Mononuclear cell (primary cell): ENCODE measurements around the gene TLX1. TPM values are rescaled to one million over a fixed set of nuclear protein-coding genes. Genes with fewer than 3 reads are reported as not detected.

Source experiments
- H3K27me3 ChIP-seq: 2 replicates; pipeline ENCODE4 v1.6.0; 2011; ENCODE audit warnings: low read length, control low read depth; ENCODE audit not compliant: insufficient read depth
- H3K4me1 ChIP-seq: 2 replicates; pipeline ENCODE4 v1.5.1; 2011; ENCODE audit warnings: mild to moderate bottlenecking, low read length, control low read depth; ENCODE audit not compliant: insufficient read depth
- H3K4me3 ChIP-seq: 2 replicates; pipeline ENCODE4 v1.5.1; 2011; ENCODE audit warnings: mild to moderate bottlenecking, low read length, moderate library complexity
- H3K9me3 ChIP-seq: 2 replicates; pipeline ENCODE4 v1.5.1; 2011; ENCODE audit warnings: low read depth, mild to moderate bottlenecking, control low read depth, low read length
- total RNA-seq: library from RNA; depleted of rRNA; stranded (reverse); fragments of >200 nt; gene quantifications from one replicate; pipeline ENCODE4 v1.2.3, GENCODE V29; 2012

The TLX1 gene
- total RNA-seq, 1 donor, result not detected

DNA sequence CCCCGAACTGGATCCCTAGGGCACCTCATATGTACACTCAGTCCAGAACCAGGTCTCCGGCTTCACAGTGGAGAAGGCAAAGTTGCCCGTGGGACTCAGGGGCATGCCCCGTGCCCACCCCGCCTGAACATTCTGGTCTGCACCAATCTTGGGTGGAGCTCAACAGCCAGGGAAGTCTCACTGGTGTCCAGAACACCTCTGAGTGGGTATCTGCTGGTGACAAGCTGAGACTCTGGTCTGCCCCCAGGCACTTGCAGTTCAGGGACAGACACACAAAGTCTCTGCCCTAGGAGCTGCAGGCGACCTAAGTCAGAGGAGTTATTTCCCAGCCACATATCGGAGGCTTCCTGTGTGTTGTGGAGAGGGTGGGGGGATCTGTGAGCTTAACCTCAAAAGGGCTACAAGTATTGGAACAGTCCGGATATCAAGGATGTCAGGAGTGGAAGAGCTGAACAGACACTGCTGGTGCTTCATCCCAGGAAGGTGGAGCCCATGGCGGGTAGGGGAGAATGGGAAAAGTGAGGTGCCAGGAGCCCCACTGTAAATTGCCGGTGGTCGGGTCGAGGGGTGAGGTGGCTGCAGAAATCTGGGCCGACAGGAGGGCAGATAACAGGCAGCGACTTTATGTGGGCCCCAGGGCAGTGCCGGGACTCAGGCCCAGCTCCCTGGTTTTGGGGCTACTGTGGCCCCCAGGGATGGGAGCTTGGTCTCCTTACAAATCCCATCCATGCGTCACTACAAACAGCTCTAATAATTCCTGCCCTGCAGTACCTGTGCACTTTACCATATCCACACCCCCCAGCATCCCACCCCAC is 8.6 kb upstream of the TLX1 start:
- peaks cover 83% of the 10 kb centered on the region for H3K27me3 ChIP-seq
- peaks cover 25% of the 10 kb centered on the region for H3K4me1 ChIP-seq
- no peak overlapping the region for H3K4me3 ChIP-seq
- no peaks in the 10 kb centered on the region for H3K9me3 ChIP-seq

DNA sequence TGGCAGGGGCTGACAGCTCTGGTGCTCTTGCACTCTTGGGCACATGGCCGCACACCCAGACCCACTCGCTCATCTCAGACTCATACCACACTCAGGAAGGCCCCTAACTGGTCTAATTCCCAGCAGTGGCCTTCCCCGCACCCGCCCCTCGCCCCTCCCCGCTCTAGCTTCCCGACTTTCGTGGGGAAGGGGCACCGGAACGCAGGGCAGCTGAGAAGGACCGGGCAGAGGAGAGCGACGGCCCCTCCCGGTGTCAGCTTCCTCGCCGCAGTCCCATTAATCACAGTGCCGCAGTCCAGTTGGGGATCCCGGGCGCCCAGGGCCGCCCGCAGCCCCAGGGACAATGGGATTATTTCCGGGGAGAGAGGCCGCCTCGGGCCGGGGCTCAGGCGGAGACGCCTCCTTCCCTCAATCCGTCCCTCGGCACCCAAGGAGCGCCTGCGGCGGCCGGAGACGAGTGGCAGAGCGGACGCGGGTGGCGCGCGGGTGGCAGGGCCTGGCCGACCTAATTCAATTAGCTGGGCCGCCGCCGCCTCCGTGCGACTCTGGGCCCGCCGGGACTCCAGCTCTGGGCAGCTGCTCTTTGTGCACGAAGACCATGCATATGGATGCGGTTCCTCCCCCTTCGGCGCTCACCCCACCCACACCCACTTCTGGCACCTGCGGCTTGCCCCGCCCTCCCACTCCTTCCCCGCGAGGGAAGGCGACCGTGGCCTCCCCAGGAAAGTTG is 7.8 kb upstream of the TLX1 start:
- no peaks in the 10 kb centered on the region for H3K9me3 ChIP-seq
- H3K4me3 ChIP-seq, result no peak overlapping the region
- H3K27me3 ChIP-seq, result peaks cover 90% of the 10 kb centered on the region
- peaks cover 25% of the 10 kb centered on the region for H3K4me1 ChIP-seq

DNA sequence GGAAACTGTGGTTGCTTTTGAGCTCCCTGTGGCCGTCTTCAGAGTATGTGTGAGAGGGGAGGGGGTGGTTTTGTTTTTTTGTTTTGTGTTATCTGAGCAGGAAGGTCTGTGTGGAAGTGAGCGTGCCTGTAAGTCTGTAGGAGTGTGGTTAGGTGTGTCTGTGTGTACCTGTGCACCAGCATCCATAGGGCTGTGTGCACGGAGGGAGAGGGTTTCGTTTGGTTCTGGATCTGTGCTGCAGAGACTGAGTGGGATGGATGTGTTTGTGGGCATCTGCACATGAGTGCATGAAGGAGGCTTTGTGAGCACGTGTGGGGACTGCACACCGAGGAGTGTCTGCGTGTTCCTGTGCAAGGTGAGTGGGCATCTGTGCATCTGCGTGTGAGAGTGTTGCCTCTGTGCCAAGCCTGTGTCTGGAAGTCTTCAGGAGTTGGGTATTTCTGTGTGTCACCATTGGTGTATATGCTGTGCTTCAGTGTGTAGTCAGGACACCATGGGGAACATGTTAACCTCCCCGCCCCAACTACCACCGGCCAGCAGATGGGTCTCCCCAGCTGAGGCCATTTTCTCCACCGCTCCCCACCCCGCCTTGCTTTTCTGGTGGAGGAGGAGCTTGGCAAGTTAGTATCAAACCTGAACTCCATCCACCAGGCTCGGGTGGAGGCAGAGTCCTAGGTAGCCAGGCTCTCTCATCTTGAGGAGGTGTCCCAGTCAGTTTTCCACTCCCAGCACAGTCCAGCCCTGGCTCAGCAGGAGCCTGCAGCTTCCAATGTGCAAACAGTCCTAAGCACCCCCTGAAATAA is 7.1 kb upstream of the TLX1 start:
- H3K4me3 ChIP-seq, result no peak overlapping the region
- no peaks in the 10 kb centered on the region for H3K9me3 ChIP-seq
- H3K27me3 ChIP-seq, result peaks cover 97% of the 10 kb centered on the region
- H3K4me1 ChIP-seq, result peaks cover 25% of the 10 kb centered on the region

DNA sequence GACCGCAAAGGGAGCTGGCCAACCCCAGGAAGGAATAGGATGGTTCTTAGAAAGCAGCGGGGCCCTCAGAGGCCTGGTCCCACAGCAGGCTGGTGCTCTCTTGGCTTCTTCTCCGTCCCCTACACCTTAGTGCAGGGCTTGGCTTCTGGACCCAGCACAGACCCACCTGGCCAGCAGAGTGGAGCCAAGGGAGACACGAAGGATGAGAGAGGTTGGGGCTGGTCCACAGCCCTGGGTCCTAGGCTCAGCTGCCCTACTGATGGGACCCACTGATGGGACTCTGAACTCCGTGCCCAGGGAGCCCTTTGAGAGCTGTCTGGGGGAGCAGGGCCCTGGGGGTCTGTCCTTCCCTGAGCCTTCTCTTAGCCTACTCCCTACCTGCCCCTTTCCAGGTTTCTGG is 6.2 kb upstream of the TLX1 start:
- Histone ChIP-seq H3K9me3 (no peaks in the 10 kb centered on the region), H3K4me3 (no peak overlapping the region), H3K4me1 (peaks cover 25% of the 10 kb centered on the region), H3K27me3 (peaks cover 97% of the 10 kb centered on the region)

DNA sequence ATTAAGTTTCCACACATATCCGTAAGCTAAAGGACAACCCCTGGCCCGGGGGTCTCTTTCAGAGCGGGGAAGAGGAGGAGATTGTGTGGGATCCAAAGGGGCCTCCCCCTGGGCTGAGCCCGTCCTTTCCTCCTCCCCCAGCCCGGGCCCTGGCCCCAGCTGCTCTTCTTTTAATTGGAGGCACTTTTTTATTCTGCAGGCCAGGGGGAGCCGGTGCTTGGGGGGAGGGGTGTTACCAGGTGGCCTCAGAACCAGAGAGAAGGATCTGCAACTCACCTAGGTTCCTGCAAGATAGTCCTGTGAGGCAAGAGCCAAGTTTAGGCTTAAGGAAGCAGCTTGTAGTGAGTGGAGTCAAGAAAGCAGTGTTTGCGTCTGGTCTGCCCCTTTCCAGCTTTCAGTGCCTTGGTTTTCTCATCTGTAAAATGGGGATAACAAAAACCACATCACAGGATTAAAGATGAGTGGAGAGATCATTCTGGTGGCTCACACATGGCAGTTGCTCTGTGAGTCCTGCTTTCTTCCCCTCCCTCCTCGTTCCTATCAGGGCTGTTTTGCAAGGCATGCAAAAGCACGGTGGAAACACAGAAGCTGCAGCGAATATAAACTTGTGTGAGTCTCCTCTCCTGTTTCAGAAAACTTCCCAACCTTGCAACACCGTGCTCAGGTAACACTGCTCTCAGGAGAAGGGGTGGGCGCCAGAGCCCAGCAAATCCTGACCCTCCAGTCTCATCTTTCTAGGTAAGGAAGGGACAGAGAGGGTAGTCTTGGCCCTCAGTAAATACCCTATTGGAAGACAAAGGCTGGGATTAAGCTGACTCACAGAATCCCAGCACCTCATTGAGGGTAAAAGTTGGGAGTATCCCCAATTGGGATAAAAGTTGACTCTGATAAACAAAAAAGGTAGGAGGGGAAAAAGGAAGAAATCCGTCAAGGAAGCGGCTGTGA is 4.1 kb upstream of the TLX1 start:
- no peaks in the 10 kb centered on the region for H3K9me3 ChIP-seq
- peaks cover 97% of the 10 kb centered on the region for H3K27me3 ChIP-seq
- H3K4me3 ChIP-seq, result no peak overlapping the region
- H3K4me1 ChIP-seq, result peaks cover 24% of the 10 kb centered on the region

DNA sequence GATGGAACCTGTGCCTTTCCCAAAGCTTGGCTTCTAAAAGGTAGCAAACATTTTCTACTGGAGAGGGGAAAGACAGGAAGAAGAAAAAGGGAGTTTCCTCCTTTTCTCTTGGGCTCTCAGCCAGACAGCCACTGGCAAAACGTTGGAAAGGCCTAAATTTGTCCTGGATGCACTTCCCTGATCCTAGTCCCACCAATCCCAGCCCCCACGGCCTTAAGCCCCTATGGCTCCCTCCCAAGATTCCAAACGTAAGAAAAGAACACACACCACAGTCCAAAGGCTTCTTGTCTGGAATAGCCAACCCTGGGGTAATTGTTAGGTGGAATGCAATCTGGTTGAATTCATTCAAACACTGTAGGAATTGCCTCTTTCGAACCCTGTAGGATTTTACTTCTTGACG is 959 bp upstream of the TLX1 start:
- peaks cover 32% of the 10 kb centered on the region for H3K4me1 ChIP-seq
- no peaks in the 10 kb centered on the region for H3K9me3 ChIP-seq
- no peak overlapping the region for H3K4me3 ChIP-seq
- H3K27me3 ChIP-seq, result peaks cover 97% of the 10 kb centered on the region

DNA sequence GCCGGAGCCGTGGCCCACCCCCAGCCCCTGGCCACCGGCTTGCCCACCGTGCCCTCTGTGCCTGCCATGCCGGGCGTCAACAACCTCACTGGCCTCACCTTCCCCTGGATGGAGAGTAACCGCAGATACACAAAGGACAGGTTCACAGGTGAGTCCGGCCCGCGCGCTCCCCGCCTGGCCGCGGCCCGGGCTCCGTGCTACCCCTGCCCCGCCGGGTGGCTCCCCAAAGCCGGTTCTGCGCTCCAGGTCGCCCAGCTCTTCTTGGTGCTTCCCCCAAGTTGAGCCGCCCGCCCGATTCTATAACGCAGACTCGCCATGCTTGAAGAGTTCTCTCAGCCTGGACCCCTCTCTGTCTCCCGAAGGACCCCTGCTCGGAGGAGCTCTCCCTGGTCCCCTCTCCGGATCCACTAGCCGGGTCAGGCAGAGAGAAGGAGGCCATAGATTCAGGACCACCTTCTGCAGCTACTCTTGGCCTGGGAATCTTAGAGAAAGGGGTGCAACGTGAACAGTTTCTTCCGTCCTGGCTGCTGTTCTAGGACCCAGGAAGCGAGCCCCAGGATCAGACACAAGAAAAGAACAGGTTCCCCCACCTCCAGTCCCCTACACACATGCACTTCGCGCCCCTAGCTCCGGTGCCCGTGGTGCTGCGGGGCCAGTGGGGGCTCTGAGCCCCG is 999 bp downstream of the TLX1 start:
- no peaks in the 10 kb centered on the region for H3K9me3 ChIP-seq
- H3K4me1 ChIP-seq, result peaks cover 35% of the 10 kb centered on the region
- H3K4me3 ChIP-seq, result no peak overlapping the region
- H3K27me3 ChIP-seq, result peaks cover 97% of the 10 kb centered on the region

DNA sequence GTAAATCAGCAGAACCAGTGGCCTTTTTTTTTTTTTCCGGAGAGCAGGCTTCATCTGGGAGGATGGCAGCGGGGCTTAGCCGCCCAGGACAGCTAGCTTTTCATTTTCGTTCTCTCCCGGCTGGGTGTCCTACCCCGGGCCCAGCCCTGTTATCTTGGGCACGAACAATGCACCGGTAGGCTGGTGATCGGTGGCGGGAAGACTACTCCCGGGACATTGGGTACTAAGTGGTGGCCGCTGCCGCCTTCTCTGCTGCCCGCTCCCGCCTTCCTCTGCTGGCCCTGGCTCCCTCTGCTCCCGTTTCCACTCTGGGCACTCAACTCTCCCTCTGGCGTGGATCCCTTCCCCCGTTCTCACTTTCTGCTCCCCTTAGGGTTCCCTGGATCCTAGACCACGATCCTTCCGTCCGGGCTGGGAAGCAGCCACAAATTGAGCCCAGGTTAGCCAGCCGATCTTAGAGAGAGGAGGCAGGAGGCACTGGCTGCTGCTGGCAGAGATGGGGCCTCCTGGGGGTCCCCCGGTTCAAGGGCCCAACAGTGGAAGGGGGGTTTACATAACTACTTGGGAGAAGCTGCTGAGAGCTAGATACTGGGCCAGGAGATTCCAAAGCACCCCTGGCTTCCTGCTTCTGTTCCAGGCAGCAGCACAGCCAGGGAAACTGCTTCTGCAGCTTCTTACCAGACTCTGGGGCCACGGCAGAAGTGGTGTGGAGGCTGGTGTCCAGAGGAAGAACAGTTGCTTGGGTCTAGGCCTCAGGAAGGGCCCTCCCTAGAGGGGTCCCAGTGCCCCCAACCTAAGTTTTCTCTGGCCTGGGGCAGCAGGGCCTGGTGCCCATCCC is 1.8 kb downstream of the TLX1 start:
- Histone ChIP-seq H3K9me3 (no peaks in the 10 kb centered on the region), H3K27me3 (peaks cover 97% of the 10 kb centered on the region), H3K4me1 (peaks cover 35% of the 10 kb centered on the region), H3K4me3 (no peak overlapping the region)

DNA sequence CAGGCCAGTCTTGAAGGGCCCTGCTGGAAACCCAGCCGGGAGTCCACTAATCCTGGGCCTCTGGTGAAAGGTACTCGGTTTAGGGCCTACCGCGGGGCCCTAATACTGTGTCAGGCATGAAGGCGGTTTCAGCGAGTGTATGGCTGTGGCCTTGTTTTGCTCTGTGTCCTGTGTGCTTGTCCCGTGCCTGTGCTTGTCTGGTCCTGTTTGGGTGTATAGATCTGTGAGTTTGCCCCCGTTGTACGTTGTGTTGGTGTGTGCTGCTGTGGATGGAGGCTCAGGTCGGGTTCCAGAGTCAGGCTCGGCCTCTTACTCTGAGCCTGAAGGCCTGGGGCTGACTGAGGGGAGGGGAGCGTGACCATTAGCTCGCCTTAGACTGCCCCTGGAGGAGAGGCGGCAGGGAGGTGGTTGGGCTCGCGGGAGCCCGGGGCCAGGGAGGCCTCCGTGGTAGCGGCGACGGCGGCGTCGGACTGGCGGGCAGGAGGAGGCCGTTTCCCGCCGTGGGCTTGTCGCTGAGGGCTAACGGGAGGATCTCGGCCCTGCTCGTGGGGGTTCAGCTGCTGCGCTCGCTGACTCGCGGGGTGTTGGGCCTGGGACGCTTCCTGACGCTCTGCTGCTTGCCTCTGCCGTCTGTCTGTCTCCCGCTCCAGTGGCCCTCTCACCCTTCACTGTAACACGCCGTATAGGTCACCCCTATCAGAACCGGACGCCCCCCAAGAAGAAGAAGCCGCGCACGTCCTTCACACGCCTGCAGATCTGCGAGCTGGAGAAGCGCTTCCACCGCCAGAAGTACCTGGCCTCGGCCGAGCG is 2.6 kb downstream of the TLX1 start:
- no peak overlapping the region for H3K4me3 ChIP-seq
- H3K4me1 ChIP-seq, result peaks cover 35% of the 10 kb centered on the region
- peaks cover 97% of the 10 kb centered on the region for H3K27me3 ChIP-seq
- no peaks in the 10 kb centered on the region for H3K9me3 ChIP-seq

DNA sequence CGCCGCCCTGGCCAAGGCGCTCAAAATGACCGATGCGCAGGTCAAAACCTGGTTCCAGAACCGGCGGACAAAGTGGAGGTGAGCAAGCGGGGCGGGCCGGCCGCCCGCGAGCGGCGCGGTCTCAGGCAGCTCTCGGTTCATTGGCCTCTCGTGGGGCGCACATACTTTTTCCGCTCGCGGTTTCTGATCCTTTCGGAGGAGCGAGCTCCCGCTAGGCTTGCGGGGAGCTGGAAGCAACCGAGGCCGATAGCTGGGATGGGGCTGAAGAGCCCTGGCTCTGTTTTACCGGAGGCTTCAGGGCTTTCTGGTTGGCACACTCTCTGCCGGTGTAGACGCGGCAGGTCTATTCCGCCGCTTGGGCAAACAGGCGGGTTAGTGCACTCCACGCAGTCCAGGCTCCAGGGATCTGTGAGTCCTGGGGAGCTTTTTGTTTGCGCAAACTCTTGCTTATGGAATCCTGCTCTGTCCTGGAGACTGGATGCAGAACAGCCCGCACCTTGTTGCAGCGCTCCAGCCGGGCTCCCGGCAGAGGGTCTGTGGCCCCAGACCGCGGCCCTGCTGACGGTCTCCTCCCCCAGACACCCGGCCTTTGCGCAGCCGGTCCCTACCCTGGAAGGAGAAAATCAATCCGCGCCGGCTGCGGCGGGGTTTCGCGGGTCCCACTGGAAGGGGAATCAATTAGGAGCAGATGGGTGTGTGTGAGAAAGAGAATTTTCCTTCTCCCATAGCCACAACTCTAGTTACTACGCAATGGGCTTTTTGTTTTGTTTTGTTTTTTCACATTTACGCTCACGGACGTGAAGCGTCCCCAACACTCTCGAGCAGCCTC is 3.4 kb downstream of the TLX1 start:
- H3K4me3 ChIP-seq, result no peak overlapping the region
- peaks cover 40% of the 10 kb centered on the region for H3K4me1 ChIP-seq
- H3K9me3 ChIP-seq, result no peaks in the 10 kb centered on the region
- H3K27me3 ChIP-seq, result peaks cover 99% of the 10 kb centered on the region

DNA sequence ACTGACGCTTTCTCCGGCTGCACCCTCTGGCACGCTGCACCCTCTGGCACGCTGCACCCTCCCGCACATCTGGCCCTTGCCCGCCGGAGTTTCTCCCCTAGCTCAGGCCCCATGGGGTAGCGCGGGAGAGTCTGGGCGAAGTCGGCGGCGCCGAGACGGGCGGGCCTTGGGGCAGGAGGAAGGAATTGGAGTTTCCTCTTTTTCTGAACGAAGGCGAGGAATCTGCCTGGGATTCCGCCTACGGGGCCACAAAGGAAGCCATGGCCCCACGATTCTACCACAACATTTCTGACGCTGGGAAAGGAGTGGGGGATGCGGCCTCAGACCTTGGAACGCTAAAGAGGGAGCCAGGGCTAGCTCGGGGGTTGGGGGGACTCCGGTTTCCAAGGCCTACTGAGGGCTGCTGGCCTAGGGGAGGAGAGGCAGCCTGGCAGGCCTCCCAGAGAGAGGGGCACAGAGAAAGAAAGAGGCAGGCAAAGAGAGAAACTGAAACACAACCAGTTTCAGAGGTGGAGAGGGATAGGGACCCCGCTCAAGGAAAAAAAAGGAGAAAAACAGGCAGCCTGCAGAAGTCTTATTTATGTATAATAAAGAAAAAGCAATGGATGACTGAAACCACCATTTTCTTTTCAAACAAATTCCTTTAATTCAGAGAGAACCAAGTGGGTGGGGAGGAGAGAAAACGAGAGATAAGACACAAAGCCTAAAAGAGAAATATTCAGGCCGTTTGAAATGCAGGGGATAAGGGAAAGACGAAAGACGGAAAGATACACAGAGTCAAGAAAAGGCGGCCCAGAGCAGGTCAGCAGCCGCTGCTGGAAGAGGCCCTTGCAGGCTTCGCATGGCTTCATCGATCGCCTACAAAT is 4.3 kb downstream of the TLX1 start:
- Histone ChIP-seq H3K27me3 (peaks cover 99% of the 10 kb centered on the region), H3K9me3 (no peaks in the 10 kb centered on the region), H3K4me1 (peaks cover 47% of the 10 kb centered on the region), H3K4me3 (no peak overlapping the region)
